H1 (cell line): ENCODE results near the gene AGPAT2. TPM values are rescaled to one million over a fixed set of nuclear protein-coding genes. Genes with fewer than 3 reads are reported as not detected.

ENCODE experiments used
- BACH1 ChIP-seq: IDR thresholded peaks from 2 replicates; pipeline ENCODE4 v1.6.1; 2012; ENCODE audit warnings: low read length, improper control_type of control experiment
- BRCA1 ChIP-seq: IDR thresholded peaks from 2 replicates; pipeline ENCODE4 v1.6.1; 2012; ENCODE audit warnings: low read depth, low read length, improper control_type of control experiment
- CREB1 ChIP-seq: IDR thresholded peaks from 2 replicates; pipeline ENCODE4 v1.6.1; 2012; ENCODE audit warnings: inconsistent platforms
- CTBP2 ChIP-seq: IDR thresholded peaks from 2 replicates; pipeline ENCODE4 v1.7.0; 2011; ENCODE audit warnings: borderline replicate concordance, mild to moderate bottlenecking, moderate library complexity, mixed read lengths, low read length; ENCODE audit not compliant: insufficient read depth, insufficient read length
- FOSL1 ChIP-seq: IDR thresholded peaks from 2 replicates; pipeline ENCODE4 v1.6.1; 2011; ENCODE audit warnings: mild to moderate bottlenecking, low read depth, low read length, moderate library complexity; ENCODE audit not compliant: insufficient read depth
- GABPA ChIP-seq: IDR thresholded peaks from 2 replicates; pipeline ENCODE4 v1.6.1; 2011; ENCODE audit warnings: mild to moderate bottlenecking, low read length, moderate library complexity, borderline replicate concordance; ENCODE audit not compliant: insufficient read depth
- JUN ChIP-seq: IDR thresholded peaks from 2 replicates; pipeline ENCODE4 v1.6.1; 2011; ENCODE audit warnings: low read depth, mild to moderate bottlenecking, improper control_type of control experiment, low read length
- KDM5A ChIP-seq: fragments of 200-600 bp; IDR thresholded peaks from 2 replicates; pipeline ENCODE4 v1.7.1; 2012; ENCODE audit warnings: mild to moderate bottlenecking, low read length, inconsistent platforms, mixed read lengths
- PHF8 ChIP-seq: fragments of 200-600 bp; sonication (generic); conservative IDR thresholded peaks from 2 replicates; pipeline ENCODE4 v1.7.1; 2012; ENCODE audit warnings: low read depth, mild to moderate bottlenecking, inconsistent platforms, low read length, moderate library complexity
- POU5F1 ChIP-seq: IDR thresholded peaks from 2 replicates; pipeline ENCODE4 v1.6.1; 2011; ENCODE audit warnings: low read depth, mild to moderate bottlenecking, low read length, moderate library complexity
- SIRT6 ChIP-seq: IDR thresholded peaks from one replicate; pipeline ENCODE4 v1.7.1; 2012; ENCODE audit warnings: low read length, inconsistent platforms
- SP1 ChIP-seq: IDR thresholded peaks from 2 replicates; pipeline ENCODE4 v1.6.1; 2011; ENCODE audit warnings: low read depth, low read length
- TCF12 ChIP-seq: IDR thresholded peaks from 2 replicates; pipeline ENCODE4 v1.6.1; 2011; ENCODE audit warnings: low read depth, mild to moderate bottlenecking, low read length
- polyA plus RNA-seq, 7 experiments: library from polyadenylated mRNA; depleted of rRNA in 3 of 7; stranded (reverse) in 5 of 7; unstranded in 2 of 7; fragments of >200 nt in 5 of 7; fragments of 200-250 nt in 2 of 7; gene quantifications; 1 replicate in 5 of 7; 2 replicates in 1 of 7; 4 replicates in 1 of 7; pipeline versions ENCODE4 v1.2.1 to v1.2.3, GENCODE V29; 2011 to 2013; ENCODE audit warnings: missing spikeins in 2 of 7, mixed read lengths in 2 of 7
- total RNA-seq: library from RNA; stranded (reverse); fragmentation: NEBNext Ultra II Directional; extraction: Animal tissue kit (Norgen Biotek cat#: 25700); gene quantifications from 2 replicates; pipeline ENCODE4 v1.2.1, GENCODE V29; 2021

The AGPAT2 gene
- total and polyA plus RNA-seq, 2 of the 8 experiments (the other 6 are each of a cell fraction or from before 2014, with no cell fraction given), result 31.6 to 37.6 TPM

GRCh38 chr9:136693490-136694162 is 6.4 kb upstream of the AGPAT2 start (continued):
- no peak for TF ChIP-seq TCF12
- TF ChIP-seq POU5F1, result no peak
- TF ChIP-seq GABPA, result no peak
- no peak for TF ChIP-seq PHF8
- no peak for TF ChIP-seq CREB1
- TF ChIP-seq SP1, result no peak
- no peak for TF ChIP-seq BRCA1
- TF ChIP-seq SIRT6, result no peak
- TF ChIP-seq JUN, result no peak
- no peak for TF ChIP-seq FOSL1
- TF ChIP-seq KDM5A, result no peak
- no peak for TF ChIP-seq BACH1
- no peak for TF ChIP-seq CTBP2
